GM18499 (cell line): ENCODE results near the gene SVOP.
A peak's percentile ranks its signal among the peaks of the same experiment; 100 is the strongest.

Experiments
- ATAC-seq: cut with Tn5 transposase; IDR thresholded peaks from one replicate; pipeline ENCODE4 v1.9.1; 2021; ENCODE audit warnings: moderate number of reproducible peaks; ENCODE audit not compliant: insufficient read depth, unreplicated experiment

SVOP gene

GRCh38 chr12:108939594-108939993, 81.3 kb downstream of the SVOP start:
- peak; percentile 57 for ATAC-seq

- no peak for ATAC-seq
Measured at GRCh38 chr12:108938247-108938924, 82.5 kb downstream of the SVOP start.

- ATAC-seq: no peak
Measured at GRCh38 chr12:108935159-108935763, 85.6 kb downstream of the SVOP start.

GRCh38 chr12:108933949-108934348, 86.9 kb downstream of the SVOP start:
- no peak for ATAC-seq

DNA sequence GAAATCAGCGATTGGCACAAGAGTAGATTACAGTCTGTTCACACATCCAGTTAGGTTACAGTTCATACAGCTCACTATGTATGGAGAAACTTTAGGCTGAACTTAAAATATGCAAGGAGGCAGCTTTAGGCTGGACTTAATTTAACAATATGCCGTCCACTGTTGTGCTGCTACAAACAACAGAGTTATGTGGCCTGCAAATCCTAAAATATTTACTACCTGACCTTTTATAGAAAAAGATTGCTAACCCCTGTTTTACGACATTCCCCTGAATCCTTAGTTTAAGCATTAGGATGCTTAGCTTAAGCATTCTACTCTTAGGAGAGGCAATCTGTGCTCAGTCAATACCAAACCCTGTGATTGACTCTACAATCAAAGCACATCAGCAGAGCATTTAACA, 90.1 kb downstream of the SVOP start:
- ATAC-seq: no peak

- no peak for ATAC-seq
Measured at GRCh38 chr12:108930155-108930554, 90.7 kb downstream of the SVOP start.

- no peak for ATAC-seq
Measured at GRCh38 chr12:108928695-108929094, 92.2 kb downstream of the SVOP start.

DNA sequence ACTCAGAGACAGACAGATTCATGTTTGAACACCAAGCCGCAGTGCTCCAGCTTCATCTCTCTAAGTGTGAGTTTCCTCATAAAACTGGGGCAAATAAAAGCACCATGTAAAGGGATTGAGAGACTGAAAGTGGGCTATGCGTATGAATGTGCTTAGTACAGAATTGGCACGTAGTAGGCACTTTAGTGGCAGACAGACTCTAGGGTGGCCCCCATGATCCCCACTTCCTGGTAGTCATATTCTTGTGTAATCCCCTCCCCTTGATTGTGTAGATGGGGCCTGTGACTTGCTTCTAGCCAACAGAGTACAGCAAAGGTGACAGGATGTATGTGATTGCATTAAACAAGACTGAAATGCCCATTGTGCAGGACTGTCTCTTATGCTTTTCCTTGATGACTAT, 98.0 kb downstream of the SVOP start:
- ATAC-seq: no peak

- ATAC-seq: no peak
Measured at GRCh38 chr12:108921946-108922345, 98.9 kb downstream of the SVOP start.

- no peak for ATAC-seq
Measured at GRCh38 chr12:108918960-108919642, 101.8 kb downstream of the SVOP start.

GRCh38 chr12:108918206-108918605, 102.7 kb downstream of the SVOP start:
- ATAC-seq: no peak

DNA sequence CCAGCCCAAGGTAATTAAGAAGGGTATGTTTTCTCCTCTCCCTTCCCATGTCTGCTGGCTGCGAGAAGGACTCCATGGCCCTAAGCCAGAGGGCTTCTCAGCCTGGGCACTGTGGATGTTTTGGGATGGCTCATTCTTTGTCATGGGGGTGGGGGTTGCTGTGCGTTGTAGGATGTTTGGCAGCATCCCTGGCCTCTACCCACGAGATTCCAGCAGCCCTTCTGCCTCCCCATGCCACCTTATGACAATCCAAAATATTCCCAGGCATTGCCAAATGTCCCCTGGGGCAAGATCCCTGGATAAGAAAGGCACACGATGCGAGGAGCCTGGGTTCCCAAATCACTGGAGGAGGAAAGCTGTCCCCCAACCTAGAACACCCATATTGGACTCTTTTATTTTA, 104.5 kb downstream of the SVOP start:
- no peak for ATAC-seq

- ATAC-seq: no peak
Measured at GRCh38 chr12:108915632-108916133, 105.2 kb downstream of the SVOP start.

- no peak for ATAC-seq
Measured at GRCh38 chr12:108914121-108914531, 106.7 kb downstream of the SVOP start.

DNA sequence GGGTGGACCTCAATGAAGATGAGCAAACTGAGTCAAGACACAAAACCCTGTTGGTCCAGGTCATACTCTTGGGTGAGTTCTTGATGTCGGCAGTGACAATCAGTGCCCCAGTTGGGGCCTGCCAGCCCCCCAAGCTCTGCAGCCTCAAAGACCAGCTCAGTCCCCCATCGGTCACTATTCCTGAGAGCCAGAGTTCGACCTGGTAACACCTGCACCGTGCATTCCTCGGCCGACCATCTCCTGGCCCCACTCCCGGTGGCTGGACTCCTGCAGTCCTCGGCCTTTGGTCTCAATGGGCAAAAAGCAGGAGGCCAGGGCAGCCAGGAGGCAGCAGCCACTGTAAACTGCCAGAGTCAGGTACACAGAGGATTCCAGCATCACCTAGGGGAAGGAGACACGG, 108.5 kb downstream of the SVOP start:
- no peak for ATAC-seq

- no peak for ATAC-seq
Measured at GRCh38 chr12:108911915-108912314, 109.0 kb downstream of the SVOP start.

DNA sequence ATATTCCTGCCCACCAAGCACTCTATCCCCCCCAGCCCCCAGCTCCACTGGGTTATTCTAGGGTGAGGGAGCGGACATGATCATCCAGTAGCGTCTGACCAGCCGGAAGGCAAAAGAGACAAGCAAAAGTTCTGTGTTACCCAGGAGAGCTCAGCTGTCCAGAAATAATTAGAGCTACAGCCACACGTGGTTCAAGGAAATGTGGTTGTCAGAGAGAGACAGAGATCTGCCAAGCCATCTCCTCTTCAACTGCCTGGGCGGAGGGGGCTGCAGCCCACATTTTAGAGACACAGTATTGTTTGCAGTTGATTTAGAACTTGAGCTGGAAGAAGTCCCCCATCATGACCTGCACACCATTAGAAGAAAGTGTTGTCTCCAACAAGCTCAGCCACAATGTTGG, 110.5 kb downstream of the SVOP start:
- ATAC-seq: no peak

DNA sequence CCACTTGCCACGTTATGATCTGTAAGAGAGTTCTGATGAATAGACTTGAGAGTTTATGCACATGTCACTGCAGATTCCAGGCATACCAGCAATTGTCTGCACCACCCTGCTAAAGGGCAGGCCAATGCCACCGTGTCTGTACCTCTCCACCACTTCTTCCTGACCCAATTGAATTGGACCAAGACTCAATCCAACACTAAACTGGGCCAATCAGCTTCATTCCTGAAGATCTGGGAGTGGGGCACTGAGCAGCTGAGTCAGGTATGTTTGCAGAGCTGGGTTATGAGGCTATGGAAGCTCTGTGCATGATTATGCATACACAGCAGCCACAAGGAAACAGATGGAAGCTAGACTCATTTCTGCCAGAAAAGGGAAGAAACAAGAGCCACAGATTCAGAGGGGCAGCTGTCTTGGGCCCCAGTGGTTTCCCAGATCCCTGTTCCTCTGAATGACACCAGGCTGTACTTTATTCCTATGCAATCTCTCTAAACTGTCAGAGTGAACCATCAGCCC, 113.0 kb downstream of the SVOP start:
- no peak for ATAC-seq

DNA sequence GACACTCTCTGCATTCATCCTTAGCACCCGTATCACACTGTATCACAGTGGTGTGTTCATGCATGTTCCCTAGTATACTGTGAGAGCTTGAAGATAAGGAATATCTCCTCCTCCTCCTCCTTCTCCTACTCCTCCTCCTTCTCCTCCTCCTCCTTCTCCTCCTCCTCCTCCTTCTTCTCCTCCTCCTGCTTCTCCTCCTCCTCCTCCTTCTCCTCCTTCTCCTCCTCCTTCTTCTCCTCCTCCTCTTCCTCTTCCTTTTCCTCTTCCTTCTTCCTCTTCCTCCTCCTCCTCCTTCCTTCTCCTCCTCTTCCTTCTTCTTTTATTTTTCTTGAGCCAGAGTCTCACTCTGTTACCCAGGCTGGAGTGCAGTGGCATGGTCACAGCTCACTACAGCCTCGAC, 113.9 kb downstream of the SVOP start:
- ATAC-seq: no peak

DNA sequence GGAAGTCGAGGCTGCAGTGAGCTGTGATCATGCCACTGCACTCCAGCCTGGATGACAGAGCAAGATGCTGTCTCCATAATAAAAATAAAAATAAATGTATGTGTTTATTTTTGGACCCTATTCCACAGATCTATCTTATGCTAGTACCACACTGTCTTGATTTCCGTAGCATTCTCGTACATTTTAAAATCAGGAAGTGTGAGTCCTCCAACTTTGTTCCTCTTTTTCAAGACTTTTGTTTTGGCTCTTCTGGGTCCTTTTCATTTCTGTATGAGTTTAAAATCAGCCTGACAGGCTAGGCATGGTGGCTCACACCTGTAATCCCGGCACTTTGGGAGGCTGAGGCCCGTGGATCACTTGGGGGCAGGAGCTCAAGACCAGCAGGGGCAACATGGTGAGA, 115.1 kb downstream of the SVOP start:
- no peak for ATAC-seq

- no peak for ATAC-seq
Measured at GRCh38 chr12:108899145-108899544, 121.7 kb downstream of the SVOP start.
